ENCODE data around the gene TRAPPC2L. TPM values are rescaled to one million over a fixed set of nuclear protein-coding genes. Genes with fewer than 3 reads are reported as not detected.

The TRAPPC2L gene
- total and polyA plus RNA-seq, 2 of the 13 experiments (the other 11 are each of a cell fraction or from before 2014, with no cell fraction given): 96.3 to 107 TPM

- peak overlapping the region; percentile 62 for H3K27ac ChIP-seq (ENCODE audit: extremely low read length, insufficient read depth, low read length)
- ATAC-seq (peak; percentile 83), DNase-seq (ENCODE audit: low spot score) (peak; percentile 75), FAIRE-seq (peak; percentile 93)
- H3K4me2 ChIP-seq (ENCODE audit: low read depth, low read length): peak overlapping the region; percentile 80
- peak overlapping the region; percentile 68 to 100 (median 98) for H3K4me3 ChIP-seq (replicated peaks in 1 of 3; ENCODE audit: insufficient read depth in 1 of 3, low read depth in 2 of 3, low read length in 3 of 3)
- CTCF ChIA-PET (ENCODE audit: low intra/inter-chr PET ratio, low total read pairs): interaction anchor here (1.5 to 2.3 kb wide), 4 partner anchors 18 to 120 kb away, joined by 8 to 22 read pairs (median 12); no protein-coding TSS in a partner anchor
- H3K9me3 ChIP-seq (ENCODE audit: low read length): no peaks in the 10 kb centered on the region
- H3K4me1 ChIP-seq (ENCODE audit: insufficient read depth, low read length): peaks cover 15% of the 10 kb centered on the region
- no TSS peak for BruUV-seq (replicated peaks)
- POLR2A ChIA-PET: interaction anchor here (1.0 to 2.3 kb wide), 6 partner anchors 46 to 313 kb away, joined by 3 to 29 read pairs (median 8); partner anchors contain the start of genes APRT, CDH15 and PIEZO1
- intact Hi-C loops (cut with micrococcal nuclease; ENCODE audit: unreplicated experiment) (loop anchor here (1.0 to 5.0 kb wide), 3 partner anchors 19 to 101 kb away; no protein-coding TSS in a partner anchor), in situ Hi-C loops (cut with HindIII; ENCODE audit: extremely low pct_ligation_motif_present, low pct_unique_long_range_greater_than_20kb) (loop anchor here (5.0 kb wide), 2 partner anchors 46 to 101 kb away; partner anchors contain the start of gene APRT)
- H3K79me2 ChIP-seq (ENCODE audit: insufficient read depth, low read length): peaks cover 12% of the 10 kb centered on the region
- no peak overlapping the region for H2AFZ ChIP-seq (ENCODE audit: low read length)
- H4K20me1 ChIP-seq (ENCODE audit: insufficient read depth, low read length): no peaks in the 10 kb centered on the region
- H3K27me3 ChIP-seq (ENCODE audit: control insufficient read depth in 1 of 2, insufficient read depth in 2 of 2, low read length in 2 of 2): no peaks in the 10 kb centered on the region; a peak in 1 of 5 replicates
- 12% methylated on average over 12 of the region's 12 CpGs for WGBS (ENCODE audit: low lambda C conversion rate)
- peak overlapping the region; percentile 82 for H3K9ac ChIP-seq (ENCODE audit: insufficient read depth, low read depth, low read length)
- H3K36me3 ChIP-seq (replicated peaks in 1 of 2; ENCODE audit: control insufficient read depth in 1 of 2, insufficient read depth in 2 of 2, low read length in 2 of 2): peaks cover 12 to 28% of the 10 kb centered on the region in 2 experiments
- no peak for TF ChIP-seq ZNF652 (CRISPR knock-in tag; IDR thresholded peaks at IDR 0.05; ENCODE audit: borderline replicate concordance, low read depth)
- TF ChIP-seq, protein P1, sequence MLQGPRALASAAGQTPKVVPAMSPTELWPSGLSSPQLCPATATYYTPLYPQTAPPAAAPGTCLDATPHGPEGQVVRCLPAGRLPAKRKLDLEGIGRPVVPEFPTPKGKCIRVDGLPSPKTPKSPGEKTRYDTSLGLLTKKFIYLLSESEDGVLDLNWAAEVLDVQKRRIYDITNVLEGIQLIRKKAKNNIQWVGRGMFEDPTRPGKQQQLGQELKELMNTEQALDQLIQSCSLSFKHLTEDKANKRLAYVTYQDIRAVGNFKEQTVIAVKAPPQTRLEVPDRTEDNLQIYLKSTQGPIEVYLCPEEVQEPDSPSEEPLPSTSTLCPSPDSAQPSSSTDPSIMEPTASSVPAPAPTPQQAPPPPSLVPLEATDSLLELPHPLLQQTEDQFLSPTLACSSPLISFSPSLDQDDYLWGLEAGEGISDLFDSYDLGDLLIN (CRISPR knock-in tag; IDR thresholded peaks at IDR 0.05; ENCODE audit: borderline replicate concordance): no peak
- no peak for TF ChIP-seq ZNF850 (CRISPR knock-in tag; conservative IDR thresholded peaks at IDR 0.05)
- TF ChIP-seq, protein P2, sequence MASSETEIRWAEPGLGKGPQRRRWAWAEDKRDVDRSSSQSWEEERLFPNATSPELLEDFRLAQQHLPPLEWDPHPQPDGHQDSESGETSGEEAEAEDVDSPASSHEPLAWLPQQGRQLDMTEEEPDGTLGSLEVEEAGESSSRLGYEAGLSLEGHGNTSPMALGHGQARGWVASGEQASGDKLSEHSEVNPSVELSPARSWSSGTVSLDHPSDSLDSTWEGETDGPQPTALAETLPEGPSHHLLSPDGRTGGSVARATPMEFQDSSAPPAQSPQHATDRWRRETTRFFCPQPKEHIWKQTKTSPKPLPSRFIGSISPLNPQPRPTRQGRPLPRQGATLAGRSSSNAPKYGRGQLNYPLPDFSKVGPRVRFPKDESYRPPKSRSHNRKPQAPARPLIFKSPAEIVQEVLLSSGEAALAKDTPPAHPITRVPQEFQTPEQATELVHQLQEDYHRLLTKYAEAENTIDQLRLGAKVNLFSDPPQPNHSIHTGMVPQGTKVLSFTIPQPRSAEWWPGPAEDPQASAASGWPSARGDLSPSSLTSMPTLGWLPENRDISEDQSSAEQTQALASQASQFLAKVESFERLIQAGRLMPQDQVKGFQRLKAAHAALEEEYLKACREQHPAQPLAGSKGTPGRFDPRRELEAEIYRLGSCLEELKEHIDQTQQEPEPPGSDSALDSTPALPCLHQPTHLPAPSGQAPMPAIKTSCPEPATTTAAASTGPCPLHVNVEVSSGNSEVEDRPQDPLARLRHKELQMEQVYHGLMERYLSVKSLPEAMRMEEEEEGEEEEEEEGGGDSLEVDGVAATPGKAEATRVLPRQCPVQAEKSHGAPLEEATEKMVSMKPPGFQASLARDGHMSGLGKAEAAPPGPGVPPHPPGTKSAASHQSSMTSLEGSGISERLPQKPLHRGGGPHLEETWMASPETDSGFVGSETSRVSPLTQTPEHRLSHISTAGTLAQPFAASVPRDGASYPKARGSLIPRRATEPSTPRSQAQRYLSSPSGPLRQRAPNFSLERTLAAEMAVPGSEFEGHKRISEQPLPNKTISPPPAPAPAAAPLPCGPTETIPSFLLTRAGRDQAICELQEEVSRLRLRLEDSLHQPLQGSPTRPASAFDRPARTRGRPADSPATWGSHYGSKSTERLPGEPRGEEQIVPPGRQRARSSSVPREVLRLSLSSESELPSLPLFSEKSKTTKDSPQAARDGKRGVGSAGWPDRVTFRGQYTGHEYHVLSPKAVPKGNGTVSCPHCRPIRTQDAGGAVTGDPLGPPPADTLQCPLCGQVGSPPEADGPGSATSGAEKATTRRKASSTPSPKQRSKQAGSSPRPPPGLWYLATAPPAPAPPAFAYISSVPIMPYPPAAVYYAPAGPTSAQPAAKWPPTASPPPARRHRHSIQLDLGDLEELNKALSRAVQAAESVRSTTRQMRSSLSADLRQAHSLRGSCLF (CRISPR knock-in tag; IDR thresholded peaks at IDR 0.05; ENCODE audit: borderline replicate concordance): no peak
- TF ChIP-seq SETDB1 (CRISPR knock-in tag; IDR thresholded peaks at IDR 0.05; ENCODE audit: borderline replicate concordance): no peak
- TF ChIP-seq ZNF660 (CRISPR knock-in tag; IDR thresholded peaks at IDR 0.05; ENCODE audit: borderline replicate concordance, low read depth): no peak
- no peak for TF ChIP-seq SALL2 (CRISPR knock-in tag; IDR thresholded peaks at IDR 0.05)
- 0 out of 2 replicates have a peak, but pooled peaks have one; percentile 17 for TF ChIP-seq ELF1 (CRISPR knock-in tag; IDR thresholded peaks at IDR 0.05)
- TF ChIP-seq, protein P3, sequence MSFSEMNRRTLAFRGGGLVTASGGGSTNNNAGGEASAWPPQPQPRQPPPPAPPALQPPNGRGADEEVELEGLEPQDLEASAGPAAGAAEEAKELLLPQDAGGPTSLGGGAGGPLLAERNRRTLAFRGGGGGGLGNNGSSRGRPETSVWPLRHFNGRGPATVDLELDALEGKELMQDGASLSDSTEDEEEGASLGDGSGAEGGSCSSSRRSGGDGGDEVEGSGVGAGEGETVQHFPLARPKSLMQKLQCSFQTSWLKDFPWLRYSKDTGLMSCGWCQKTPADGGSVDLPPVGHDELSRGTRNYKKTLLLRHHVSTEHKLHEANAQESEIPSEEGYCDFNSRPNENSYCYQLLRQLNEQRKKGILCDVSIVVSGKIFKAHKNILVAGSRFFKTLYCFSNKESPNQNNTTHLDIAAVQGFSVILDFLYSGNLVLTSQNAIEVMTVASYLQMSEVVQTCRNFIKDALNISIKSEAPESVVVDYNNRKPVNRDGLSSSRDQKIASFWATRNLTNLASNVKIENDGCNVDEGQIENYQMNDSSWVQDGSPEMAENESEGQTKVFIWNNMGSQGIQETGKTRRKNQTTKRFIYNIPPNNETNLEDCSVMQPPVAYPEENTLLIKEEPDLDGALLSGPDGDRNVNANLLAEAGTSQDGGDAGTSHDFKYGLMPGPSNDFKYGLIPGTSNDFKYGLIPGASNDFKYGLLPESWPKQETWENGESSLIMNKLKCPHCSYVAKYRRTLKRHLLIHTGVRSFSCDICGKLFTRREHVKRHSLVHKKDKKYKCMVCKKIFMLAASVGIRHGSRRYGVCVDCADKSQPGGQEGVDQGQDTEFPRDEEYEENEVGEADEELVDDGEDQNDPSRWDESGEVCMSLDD (CRISPR knock-in tag; IDR thresholded peaks at IDR 0.05; ENCODE audit: borderline replicate concordance): no peak; the same call in 1 of the 2 replicates
- TF ChIP-seq HOXA7 (CRISPR knock-in tag; IDR thresholded peaks at IDR 0.05): no peak
- TF ChIP-seq SIN3A (IDR thresholded peaks at IDR 0.05; ENCODE audit: borderline replicate concordance, low read depth, low read length): peak; percentile 79; the same call in 1 of the 2 replicates
- no peak for TF ChIP-seq ZNF773 (CRISPR knock-in tag; IDR thresholded peaks at IDR 0.05; ENCODE audit: borderline replicate concordance)
- no peak for TF ChIP-seq SATB2 (CRISPR knock-in tag; IDR thresholded peaks at IDR 0.05)
- TF ChIP-seq GATAD2A (CRISPR knock-in tag; IDR thresholded peaks at IDR 0.05): 0 out of 2 replicates have a peak, but pooled peaks have one; percentile 37
- TF ChIP-seq GPN1 (CRISPR knock-in tag; IDR thresholded peaks at IDR 0.05; ENCODE audit: borderline replicate concordance): no peak
Measured at GRCh38 chr16:88857728-88858339, 907 bp downstream of the TRAPPC2L start.

Measured in HepG2 (cell line).